HG02885 (cell line): ENCODE measurements around the gene SP5.
"Not testable (repeated sequence)": the region's sequence is repeated elsewhere in the genome, so short reads cannot be mapped to it uniquely, and the experiment has no call there.

Source experiments
- ATAC-seq: cut with Tn5 transposase; IDR thresholded peaks from one replicate; pipeline ENCODE4 v1.9.1; 2021; ENCODE audit warnings: mild to moderate bottlenecking; ENCODE audit not compliant: unreplicated experiment, poor library complexity

The SP5 gene

DNA sequence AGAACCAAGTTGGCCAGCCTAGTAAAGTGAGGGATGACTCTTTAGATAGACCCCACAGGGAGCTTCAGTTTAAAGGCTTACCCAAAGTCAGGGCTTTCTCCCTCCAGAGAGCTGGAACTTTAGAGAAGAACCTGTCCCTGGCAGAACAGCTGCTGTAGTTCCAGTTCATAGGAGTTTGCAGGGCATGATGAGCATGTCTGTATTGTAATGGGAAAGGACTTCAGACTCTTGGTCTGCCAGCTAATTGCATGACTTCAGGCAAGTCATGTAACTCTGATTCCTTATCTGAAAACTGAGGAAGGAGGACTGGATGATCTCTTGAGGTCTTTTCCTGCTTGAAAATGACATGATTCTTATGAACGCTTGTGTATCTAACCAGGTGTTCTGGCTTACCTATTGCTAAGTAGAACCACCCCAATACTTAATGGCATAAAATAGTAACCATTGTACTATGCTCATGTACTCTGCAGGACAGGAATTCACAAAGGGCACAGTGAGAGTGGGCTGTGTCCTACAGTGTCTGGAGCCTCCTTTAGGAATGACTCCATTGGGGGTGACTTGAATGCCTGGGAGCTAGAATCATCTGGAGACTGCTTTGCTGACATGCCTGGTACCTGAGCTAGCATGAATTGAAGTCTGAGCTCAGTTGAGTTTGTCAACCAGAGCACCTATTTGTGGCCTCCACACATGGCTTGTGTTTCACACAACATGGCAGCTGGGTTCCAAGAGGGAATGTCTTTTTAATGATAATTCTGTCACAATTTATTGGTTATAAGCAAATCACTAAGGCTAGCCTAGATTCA is 18.9 kb downstream of the SP5 start:
- no peak for ATAC-seq

DNA sequence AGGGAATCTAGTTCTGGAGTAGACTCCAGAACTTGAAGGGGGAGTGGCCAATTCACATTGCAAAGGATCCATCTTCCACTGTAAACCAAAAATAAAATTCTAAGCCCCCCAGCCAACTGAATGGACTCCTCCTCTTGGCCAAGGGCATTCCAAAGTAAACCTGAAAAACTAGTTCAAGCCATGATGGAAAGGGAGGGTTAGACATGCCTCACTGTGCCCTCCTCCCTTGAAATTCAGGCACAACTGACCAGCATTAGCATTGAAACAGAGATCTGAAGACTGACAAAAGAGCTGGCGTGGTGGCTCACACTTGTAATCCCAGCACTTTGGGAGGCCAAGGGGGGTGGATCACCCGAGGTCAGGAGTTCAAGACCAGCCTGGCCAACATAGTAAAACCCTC is 19.5 kb downstream of the SP5 start:
- ATAC-seq: not testable (repeated sequence)

DNA sequence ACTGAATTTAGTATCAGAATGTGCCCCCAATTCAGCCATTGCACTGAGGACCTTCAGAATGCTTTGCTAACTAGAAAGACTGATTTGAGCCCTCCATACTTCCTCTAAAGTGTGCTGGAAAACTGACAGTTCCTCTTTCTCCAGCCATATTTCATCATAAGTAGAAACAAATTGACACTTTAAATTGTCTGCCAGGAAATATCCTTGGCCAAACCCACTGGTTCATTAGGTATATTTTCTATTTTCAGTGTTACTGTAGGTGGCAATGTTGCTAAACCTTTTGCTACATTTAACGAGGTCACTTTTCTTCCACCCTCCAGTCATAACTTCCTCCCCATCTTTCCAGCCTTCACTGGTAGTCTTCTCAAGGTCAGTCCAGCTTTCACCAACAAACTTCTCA is 21.5 kb downstream of the SP5 start:
- no peak for ATAC-seq

DNA sequence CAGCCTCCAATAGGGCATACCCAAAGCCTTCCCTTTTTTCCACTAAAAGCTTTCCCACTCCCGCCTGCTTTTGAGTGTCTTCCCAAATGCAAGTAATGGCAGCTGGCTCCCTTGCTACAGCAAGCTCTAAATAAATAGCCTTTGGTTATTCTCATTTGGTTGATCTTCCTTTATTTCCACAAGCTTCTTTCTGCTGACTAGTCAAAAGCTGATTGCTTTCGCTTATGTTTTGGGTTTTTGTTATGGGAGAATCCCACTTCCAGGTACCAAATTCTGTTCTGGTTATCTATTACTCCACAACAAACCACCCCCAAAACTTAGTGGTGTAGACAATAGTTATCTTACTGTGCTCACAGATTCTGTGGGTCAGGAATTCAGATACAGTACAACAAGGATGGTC is 22.3 kb downstream of the SP5 start:
- no peak for ATAC-seq

DNA sequence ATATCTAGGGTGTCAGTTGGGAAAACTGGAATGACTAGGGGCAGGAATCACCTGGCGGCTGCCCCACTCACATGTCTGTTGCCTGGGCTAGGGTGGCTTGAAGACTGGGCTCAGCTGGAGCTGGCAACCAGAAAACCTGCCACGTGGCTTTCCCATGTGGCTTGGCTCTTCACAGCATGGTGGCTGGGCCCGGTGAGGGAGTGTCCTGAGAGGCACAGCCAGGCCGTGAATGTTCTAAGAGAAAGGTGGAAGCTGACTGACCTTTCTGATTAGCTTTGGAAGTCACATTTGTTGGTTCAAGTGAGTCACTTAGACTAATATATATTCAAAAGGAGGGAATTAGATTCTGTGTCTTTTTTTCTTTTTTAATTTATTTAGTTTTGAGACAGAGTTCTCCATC is 22.7 kb downstream of the SP5 start:
- no peak for ATAC-seq

DNA sequence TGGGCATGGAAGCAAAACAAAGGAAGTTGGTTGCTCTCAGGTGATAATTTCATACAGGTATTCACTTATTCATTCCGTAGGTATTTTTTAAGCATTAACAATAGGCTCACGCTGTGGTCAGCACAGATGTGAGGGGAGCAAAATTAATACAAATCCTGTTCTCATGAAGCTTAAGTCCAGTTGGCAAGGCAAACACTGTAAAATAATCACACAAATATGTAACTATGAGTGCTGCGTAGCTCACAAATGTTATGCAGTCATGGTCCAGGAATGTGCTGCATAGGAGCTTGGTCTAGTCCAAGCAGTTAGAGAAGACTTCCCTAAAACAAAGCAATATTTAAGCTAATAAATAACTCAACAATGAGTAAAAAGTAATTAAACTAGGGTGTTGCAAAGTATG is 23.9 kb downstream of the SP5 start:
- ATAC-seq: no peak

DNA sequence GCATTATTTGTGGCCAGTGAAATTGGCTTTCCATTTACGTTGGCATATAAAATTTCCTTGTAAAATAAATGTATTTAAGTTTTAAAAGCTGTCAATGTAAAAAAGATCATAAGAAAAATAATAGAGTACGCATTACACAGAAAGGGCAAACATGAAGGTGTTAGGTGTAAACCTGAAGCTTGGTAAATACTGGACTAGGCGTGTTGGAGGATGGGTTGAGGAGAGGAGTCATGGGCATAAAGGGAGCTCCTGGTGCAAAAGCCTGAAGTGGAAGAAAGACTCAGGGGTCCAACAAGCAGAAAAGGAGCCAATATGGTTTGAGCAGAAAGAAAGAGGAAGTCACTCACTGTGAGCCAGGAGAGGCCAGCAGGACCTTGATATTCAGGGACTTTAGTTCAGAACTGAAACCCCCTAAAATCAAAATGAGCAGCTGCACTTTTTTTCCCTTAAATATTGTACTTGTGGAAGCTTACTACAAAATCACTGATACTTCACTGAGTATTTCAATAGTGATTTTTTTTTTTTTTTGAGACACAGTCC is 24.4 kb downstream of the SP5 start:
- ATAC-seq: no peak

DNA sequence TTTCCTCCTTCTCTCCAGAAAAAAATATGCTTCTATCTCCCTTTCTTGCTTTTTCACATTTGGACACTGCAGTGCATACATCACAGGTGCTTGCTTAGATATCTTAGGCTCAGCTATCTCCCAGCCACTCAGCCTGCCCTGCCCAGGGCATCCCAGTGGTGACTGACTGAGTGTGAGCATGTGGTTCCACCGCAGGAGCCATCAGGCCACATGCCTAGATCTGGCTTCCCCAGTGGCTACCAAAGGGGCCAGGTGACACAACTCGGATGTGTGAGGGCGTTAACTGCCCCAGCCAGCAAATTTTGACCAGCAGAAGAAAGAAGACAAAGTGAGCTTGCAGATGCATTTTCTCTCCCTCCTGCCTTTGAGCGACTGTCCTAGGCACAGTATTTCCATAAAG is 25.5 kb downstream of the SP5 start:
- no peak for ATAC-seq

DNA sequence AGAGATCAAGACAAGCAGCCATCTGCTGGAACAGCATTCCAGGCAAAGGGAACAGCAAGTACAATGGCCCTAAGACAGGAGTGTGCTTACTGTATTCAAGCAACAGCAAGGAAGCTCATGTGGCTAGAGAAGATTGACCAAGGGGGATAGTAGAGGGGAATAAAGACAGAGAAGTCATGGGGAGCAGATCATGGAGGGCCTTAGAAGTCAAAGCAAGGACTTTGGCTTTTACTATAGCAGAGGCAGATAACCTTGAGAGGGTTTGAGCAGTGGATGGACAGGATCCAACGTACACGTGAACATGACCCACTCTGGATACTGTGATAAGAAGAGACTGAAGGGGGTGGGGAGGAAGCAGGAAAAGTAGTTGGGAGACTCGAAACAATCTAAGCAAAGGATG is 26.9 kb downstream of the SP5 start:
- ATAC-seq: no peak

DNA sequence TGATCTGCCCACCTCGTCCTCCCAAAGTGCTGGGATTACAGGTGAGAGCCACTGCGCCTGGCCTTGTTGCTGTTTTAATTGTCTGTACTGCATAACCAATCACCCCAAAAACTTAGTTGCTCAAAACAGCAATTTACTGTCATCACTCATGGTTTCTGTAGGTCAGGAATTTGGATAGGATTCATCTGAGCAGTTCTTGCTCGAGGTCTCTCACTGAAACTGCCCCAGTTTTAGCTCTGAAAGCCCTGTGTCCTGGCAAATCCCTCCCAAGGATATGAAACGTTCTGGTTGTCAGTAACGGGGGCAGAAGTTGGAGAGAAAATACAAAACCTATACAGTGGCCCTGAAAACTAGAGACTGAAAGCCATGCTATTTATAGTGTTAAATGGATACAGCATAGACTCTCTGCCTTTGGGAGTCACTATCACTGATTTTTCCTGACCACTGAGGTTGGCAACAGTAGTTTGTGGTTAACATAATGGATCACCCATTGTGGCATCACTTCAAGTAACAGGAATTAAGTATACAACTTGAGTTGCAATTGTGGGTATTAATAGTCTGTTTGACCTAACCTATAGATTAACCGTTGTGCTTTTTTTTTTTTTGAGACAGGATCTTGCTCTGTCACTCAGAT is 27.9 kb downstream of the SP5 start:
- no peak for ATAC-seq

DNA sequence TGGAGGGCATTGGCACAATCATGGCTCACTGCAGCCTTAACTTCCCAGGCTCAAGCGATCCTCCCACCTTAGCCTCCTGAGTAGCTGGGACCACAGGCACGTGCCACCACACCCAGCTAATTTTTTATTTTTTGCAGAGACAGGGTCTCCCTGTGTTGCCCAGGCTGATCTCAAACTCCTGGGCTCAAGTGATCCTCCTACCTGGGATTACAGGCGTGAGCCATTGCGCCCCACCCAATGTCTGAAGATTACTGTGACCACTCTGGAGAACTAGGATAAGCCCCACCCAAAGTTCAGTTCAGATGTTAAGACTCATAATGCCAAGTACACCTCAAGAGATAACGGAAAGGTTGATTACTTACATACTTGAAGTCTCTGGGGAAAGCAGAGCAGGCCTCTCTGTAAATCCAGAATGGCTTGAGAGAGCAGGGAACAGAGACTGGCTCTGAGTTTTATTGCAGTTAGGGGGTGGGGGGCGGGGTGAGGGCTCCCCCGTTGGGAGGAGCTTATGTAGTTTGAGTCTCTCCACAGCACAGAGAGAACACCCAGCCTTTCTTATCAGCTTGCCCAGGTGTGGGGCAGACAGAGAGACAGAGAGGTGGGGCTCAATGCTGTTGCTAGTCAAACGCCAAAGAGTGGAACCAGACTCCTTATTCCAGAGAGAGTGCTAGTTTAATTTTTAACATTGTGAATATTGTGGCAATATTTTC is 28.5 kb downstream of the SP5 start:
- ATAC-seq: no peak

DNA sequence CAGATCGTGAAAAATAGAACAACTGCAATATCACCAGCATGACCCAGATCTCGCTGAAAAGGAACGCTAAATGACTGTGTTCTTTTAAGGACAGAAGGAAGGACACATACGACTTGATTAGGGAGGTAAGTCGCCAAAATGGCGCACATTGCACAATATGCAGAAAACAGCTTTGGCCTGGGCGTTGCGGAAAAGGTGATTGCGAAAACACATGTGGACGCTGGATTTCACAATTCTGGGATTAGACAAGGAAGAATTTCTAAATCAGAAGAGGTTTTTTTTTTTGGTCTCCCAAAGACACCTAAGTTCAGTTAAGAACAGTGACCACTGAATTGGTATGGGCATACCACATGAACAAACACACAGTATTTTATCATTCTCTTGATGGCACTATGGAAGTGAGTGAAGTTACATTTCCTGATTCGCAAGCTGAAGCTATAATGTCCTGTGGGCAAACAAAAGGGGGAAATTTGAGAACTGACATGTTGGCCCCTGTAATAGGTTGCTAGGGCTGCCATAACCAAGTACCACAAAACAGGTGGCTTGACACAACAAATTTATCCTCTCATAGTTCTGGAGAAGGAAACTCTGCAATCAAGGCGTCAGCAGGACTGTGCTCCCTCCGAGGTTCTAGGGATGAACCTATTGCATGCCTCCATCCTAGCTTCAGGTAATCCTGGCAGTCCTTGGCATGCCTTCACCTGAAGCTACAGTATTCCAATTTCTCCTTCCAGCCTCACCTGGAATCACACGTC is 29.3 kb downstream of the SP5 start:
- no peak for ATAC-seq

DNA sequence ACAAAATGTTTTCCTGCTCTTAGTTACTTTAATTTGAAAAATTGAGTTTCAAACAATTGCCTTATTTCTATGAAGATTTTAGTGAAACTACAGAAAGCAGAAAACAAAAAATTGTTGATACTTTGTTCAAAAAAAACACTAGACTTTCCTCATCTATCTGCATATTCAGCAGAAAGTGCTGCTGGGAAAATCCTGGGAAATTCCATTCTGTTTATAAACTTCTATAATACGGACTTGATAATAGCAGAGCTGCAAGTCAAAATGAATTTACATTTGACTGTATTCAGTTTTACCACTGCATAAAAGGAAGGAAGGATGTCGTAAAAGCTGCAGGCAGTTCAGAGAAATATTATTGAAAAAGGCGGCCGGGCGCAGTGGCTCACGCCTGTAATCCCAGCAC is 30.2 kb downstream of the SP5 start:
- no peak for ATAC-seq

DNA sequence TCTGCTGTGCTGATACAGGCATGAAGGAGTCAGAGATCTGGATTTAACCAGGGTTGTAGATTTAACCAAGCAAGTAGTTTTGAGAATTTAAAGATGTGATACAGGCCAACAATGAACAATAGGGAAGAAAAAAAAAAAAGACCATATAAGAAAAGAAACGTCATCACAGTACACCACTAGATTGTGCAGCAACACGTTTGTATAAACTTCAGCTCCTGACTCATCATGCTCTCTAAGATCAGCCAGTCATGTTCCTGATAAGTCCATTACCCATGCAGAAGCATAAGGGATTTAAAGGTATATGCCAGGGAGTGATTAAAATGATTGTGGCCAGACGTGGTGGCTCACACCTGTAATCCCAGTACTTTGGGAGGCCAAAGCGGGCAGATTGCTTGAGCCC is 32.8 kb downstream of the SP5 start:
- ATAC-seq: no peak

DNA sequence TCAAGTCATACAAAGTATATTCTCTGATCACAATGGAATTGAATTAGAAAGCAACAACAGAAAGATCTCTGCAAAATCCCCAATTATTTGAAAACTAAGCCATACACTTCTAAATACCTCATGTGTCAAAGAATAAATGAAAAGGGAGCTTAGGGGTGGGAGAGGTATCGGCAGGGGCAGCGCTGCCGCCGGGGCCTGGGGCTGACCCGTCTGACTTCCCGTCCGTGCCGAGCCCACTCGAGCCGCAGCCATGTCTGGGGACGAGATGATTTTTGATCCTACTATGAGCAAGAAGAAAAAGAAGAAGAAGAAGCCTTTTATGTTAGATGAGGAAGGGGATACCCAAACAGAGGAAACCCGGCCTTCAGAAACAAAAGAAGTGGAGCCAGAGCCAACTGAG is 36.4 kb downstream of the SP5 start:
- not testable (repeated sequence) for ATAC-seq

DNA sequence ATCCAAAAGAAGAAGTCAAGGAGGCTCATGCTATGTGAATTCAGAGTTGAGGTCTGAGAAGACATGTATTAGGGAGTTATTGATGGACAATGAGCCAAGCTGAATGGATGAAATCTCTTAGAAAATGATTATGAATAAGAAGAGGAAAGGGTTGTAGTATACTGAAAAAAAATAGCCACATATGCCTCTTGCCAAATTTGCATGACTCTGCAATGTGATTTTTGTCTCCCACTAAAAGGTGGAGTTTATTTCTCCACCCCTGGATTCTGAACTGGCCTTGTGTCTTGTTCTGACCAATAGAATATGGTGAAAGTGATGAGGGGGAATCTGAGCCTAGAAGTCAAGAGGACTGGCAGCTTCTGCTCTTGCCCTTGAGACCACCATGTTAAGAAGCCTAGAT is 46.4 kb downstream of the SP5 start:
- no peak for ATAC-seq

DNA sequence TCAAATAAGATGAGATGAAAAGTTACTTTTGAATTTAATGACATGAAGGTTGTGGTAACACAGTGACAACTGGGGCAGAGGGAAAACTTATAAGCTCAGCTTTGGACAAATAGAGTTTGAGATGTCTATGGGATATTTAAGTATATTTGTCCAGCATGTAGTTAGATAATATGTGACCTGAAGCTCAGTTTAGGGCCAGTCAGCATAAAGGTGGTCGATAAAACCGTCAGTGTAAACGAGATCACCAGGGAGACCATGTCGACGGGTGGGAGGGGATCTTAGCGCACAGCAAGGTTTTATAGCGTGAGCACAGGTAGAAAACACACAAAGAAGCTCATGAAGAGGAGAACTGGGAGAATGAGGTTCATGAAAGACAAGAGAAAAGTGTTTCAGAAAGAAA is 47.6 kb downstream of the SP5 start:
- ATAC-seq: no peak

DNA sequence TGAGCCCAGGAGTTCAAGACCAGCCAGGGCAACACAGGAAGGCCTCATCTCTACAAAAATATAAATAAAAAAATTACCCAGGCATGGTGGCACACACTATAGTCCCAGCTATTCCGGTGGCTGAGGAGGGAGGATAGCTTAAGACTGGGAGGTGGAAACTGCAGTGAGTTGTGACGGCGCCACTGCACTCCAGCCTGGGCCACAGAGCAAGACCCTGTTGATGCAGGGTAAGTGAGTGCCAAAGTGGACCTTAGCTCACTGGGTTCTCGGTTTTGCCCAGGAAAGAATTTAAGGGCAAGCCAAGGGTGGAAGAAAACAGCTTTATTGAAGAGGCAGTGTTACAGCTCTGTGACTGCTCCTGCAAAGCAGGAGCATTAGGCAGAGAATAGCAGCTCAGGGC is 48.1 kb downstream of the SP5 start:
- ATAC-seq: no peak

DNA sequence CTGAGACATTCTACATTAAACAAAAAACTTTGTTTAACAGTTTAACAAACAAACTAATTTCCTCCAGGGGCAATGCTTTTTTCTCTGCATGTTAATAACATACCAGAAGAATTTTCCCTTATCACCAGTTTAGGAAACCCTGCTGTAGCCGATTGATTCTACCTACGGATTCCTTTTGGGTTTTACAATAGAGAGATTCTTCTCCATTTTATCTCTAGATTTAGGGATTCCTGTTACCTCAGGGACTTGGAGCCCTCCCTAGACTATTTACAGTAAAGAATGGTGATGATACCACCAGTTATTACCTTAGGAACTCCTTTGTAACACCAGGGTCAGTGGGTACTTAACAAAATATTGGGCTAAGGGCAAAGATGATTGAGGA is 49.7 kb downstream of the SP5 start:
- ATAC-seq: no peak

DNA sequence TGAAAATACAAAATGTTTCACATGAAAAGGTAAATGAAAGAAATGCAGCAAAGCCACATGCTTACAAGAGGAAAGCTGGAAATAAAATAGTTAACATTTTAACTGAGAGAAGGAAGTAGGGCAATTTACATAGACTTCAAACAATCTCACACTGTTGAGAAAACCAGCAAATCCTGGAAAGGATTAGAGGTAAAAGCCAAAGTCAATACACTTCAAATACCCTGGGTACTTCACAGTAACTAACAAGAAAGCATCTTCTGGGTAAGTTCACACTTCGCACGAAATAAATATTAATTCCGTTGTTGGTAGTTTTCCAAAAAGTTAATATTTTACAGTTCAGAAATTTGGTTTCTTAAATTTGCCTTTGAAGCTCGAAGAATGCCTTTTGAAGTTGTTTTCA is 51.6 kb downstream of the SP5 start:
- no peak for ATAC-seq
